Smooth muscle cell (in vitro differentiated cells): Measurements from ENCODE around the gene ARHGAP22. TPM values are rescaled to one million over a fixed set of nuclear protein-coding genes. Genes with fewer than 3 reads are reported as not detected.

Source experiments
- DNase-seq: peaks from one replicate; lab custom pipeline; 2025; ENCODE audit not compliant: unreplicated experiment; lab: John Stamatoyannopoulos, UW
- H2AFZ ChIP-seq: fragments of 200-600 bp; sonication (generic); 2 replicates; pipeline ENCODE4 v1.6.0; 2016; ENCODE audit warnings: antibody characterized with exemption, low read depth, mild to moderate bottlenecking
- H3F3A ChIP-seq: fragments of 200-600 bp; sonication (generic); 2 replicates; pipeline ENCODE4 v1.6.0; 2017; ENCODE audit warnings: antibody characterized with exemption, low read depth
- H3K27ac ChIP-seq: fragments of 200-600 bp; sonication (generic); 2 replicates; pipeline ENCODE4 v1.5.1; 2016; ENCODE audit warnings: low read depth, mild to moderate bottlenecking
- H3K27me3 ChIP-seq: fragments of 200-600 bp; sonication (generic); 2 replicates; pipeline ENCODE4 v1.6.1; 2016; ENCODE audit warnings: low read depth, mild to moderate bottlenecking
- H3K36me3 ChIP-seq: fragments of 200-600 bp; sonication (generic); 2 replicates; pipeline ENCODE4 v1.5.1; 2016; ENCODE audit warnings: low read depth
- H3K4me1 ChIP-seq: fragments of 200-600 bp; sonication (generic); 2 replicates; pipeline ENCODE4 v1.5.1; 2016; ENCODE audit warnings: low read depth
- H3K4me2 ChIP-seq: fragments of 200-600 bp; sonication (generic); 2 replicates; pipeline ENCODE4 v1.6.0; 2016; ENCODE audit warnings: mild to moderate bottlenecking
- H3K4me3 ChIP-seq: fragments of 200-600 bp; sonication (generic); 2 replicates; pipeline ENCODE4 v1.5.1; 2016; ENCODE audit warnings: mild to moderate bottlenecking
- H3K79me2 ChIP-seq: fragments of 200-600 bp; sonication (generic); 2 replicates; pipeline ENCODE4 v1.6.0; 2016; ENCODE audit warnings: low read depth, mild to moderate bottlenecking
- H3K9ac ChIP-seq: fragments of 200-600 bp; sonication (generic); 2 replicates; pipeline ENCODE4 v1.6.0; 2016; ENCODE audit warnings: low read depth
- H3K9me3 ChIP-seq: fragments of 200-600 bp; sonication (generic); replicated peaks from 2 replicates; pipeline ENCODE4 v1.5.1; 2016; ENCODE audit warnings: low read depth
- H4K20me1 ChIP-seq: fragments of 200-600 bp; sonication (generic); 2 replicates; pipeline ENCODE4 v1.6.0; 2016; ENCODE audit warnings: low read depth
- CTCF ChIP-seq: fragments of 200-600 bp; sonication (generic); IDR thresholded peaks from 2 replicates; pipeline ENCODE4 v1.5.1; 2017; ENCODE audit warnings: borderline replicate concordance, mild to moderate bottlenecking, antibody characterized with exemption; ENCODE audit not compliant: insufficient read depth, poor library complexity, severe bottlenecking
- WGBS: methylation state at CpG from one replicate; pipeline ENCODE4 v1.1.7; 2016; ENCODE audit warnings: low lambda C conversion rate; 5-methylcytosine and 5-hydroxymethylcytosine counted together
- polyA plus RNA-seq: library from polyadenylated mRNA; unstranded; fragments of >200 nt; fragmentation: Nextera tagmentation; extraction: Ambion mirVana; gene quantifications from 2 replicates; pipeline ENCODE4 v1.2.1, GENCODE V29; 2016
- total RNA-seq: library from RNA; depleted of rRNA; stranded (reverse); fragments of >200 nt; gene quantifications from 2 replicates; pipeline ENCODE4 v1.2.3, GENCODE V29; 2014

ARHGAP22 gene
- total and polyA plus RNA-seq, 2 experiments from 2014 or later, result 1.8 to 8.8 TPM

GRCh38 chr10:48652344-48652743, 47.5 kb upstream of the ARHGAP22 start:
- Histone ChIP-seq H3K36me3 (no peaks in the 10 kb centered on the region), H3K4me2 (no peak overlapping the region), H3K9me3 (no peaks in the 10 kb centered on the region), H4K20me1 (no peaks in the 10 kb centered on the region), H3F3A (no peaks in the 10 kb centered on the region), H3K9ac (no peak overlapping the region), H3K4me1 (no peaks in the 10 kb centered on the region), H2AFZ (no peak overlapping the region), H3K27me3 (peaks cover 55% of the 10 kb centered on the region), H3K27ac (no peak overlapping the region), H3K79me2 (no peaks in the 10 kb centered on the region), H3K4me3 (no peak overlapping the region)
- DNase-seq, result no peak
- 94% methylated on average over 4 of the region's 4 CpGs for WGBS
- TF ChIP-seq CTCF, result no peak

DNA sequence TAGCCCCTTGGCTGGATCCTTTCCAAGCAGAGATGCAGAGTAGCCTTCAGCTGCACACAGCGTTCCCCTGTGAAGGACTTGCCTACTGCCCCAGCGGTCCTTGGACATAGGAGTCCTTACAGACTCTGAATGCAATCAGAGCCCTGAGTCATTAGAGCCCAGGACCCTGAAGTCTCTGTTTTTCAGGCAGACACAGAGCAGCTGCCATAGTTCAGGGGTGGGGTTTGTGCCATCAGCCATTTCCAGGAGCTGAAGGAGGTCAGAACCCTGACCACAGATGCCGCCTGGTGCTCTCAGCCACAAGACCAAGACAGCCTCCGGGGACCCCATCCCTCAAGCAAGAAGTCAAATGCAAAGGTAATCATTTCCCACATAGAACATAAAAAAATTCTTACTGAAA, 47.0 kb upstream of the ARHGAP22 start:
- 80% methylated on average over 4 of the region's 4 CpGs for WGBS
- no peak overlapping the region for H3K4me3 ChIP-seq
- DNase-seq, result no peak

GRCh38 chr10:48651293-48651692, 46.4 kb upstream of the ARHGAP22 start:
- no peak for TF ChIP-seq CTCF
- DNase-seq, result no peak
- no peak overlapping the region for H3K9ac ChIP-seq
- no peaks in the 10 kb centered on the region for H3F3A ChIP-seq
- WGBS, result 92% methylated on average over 2 of the region's 2 CpGs
- no peak overlapping the region for H2AFZ ChIP-seq
- no peak overlapping the region for H3K4me2 ChIP-seq
- H3K4me1 ChIP-seq, result no peaks in the 10 kb centered on the region
- H3K36me3 ChIP-seq, result no peaks in the 10 kb centered on the region
- H3K9me3 ChIP-seq, result no peaks in the 10 kb centered on the region
- peaks cover 48% of the 10 kb centered on the region for H3K27me3 ChIP-seq
- H3K27ac ChIP-seq, result no peak overlapping the region
- H3K79me2 ChIP-seq, result no peaks in the 10 kb centered on the region
- no peak overlapping the region for H3K4me3 ChIP-seq
- no peaks in the 10 kb centered on the region for H4K20me1 ChIP-seq

More for the DNA sequence above, 47.0 kb upstream of the ARHGAP22 start:
- peaks cover 52% of the 10 kb centered on the region for H3K27me3 ChIP-seq
- no peaks in the 10 kb centered on the region for H3K4me1 ChIP-seq
- no peaks in the 10 kb centered on the region for H4K20me1 ChIP-seq
- H3K79me2 ChIP-seq, result no peaks in the 10 kb centered on the region
- no peaks in the 10 kb centered on the region for H3F3A ChIP-seq
- no peak overlapping the region for H2AFZ ChIP-seq
- H3K9ac ChIP-seq, result no peak overlapping the region
- no peaks in the 10 kb centered on the region for H3K36me3 ChIP-seq
- H3K4me2 ChIP-seq, result no peak overlapping the region
- H3K27ac ChIP-seq, result no peak overlapping the region
- no peak for TF ChIP-seq CTCF
- no peaks in the 10 kb centered on the region for H3K9me3 ChIP-seq

- no peak overlapping the region for H3K9ac ChIP-seq
- H3F3A ChIP-seq, result no peaks in the 10 kb centered on the region
- H2AFZ ChIP-seq, result no peak overlapping the region
- TF ChIP-seq CTCF, result no peak
- no peak for DNase-seq
- no peaks in the 10 kb centered on the region for H3K79me2 ChIP-seq
- no peak overlapping the region for H3K4me3 ChIP-seq
- no peak overlapping the region for H3K4me2 ChIP-seq
- no peaks in the 10 kb centered on the region for H4K20me1 ChIP-seq
- no peak overlapping the region for H3K27ac ChIP-seq
- no peaks in the 10 kb centered on the region for H3K9me3 ChIP-seq
- 90% methylated on average over 6 of the region's 7 CpGs for WGBS
- H3K36me3 ChIP-seq, result no peaks in the 10 kb centered on the region
- no peaks in the 10 kb centered on the region for H3K4me1 ChIP-seq
- H3K27me3 ChIP-seq, result peaks cover 45% of the 10 kb centered on the region
Observed at GRCh38 chr10:48649349-48649944, 44.6 kb upstream of the ARHGAP22 start.
